HG03175 (cell line): ENCODE results near the gene MTA3.
"Not testable (repeated sequence)": the region's sequence is repeated elsewhere in the genome, so short reads cannot be mapped to it uniquely, and the experiment has no call there.

Experiments
- ATAC-seq: cut with Tn5 transposase; IDR thresholded peaks from one replicate; pipeline ENCODE4 v1.9.1; 2021; ENCODE audit warnings: mild to moderate bottlenecking, moderate library complexity; ENCODE audit not compliant: unreplicated experiment

MTA3 gene

DNA sequence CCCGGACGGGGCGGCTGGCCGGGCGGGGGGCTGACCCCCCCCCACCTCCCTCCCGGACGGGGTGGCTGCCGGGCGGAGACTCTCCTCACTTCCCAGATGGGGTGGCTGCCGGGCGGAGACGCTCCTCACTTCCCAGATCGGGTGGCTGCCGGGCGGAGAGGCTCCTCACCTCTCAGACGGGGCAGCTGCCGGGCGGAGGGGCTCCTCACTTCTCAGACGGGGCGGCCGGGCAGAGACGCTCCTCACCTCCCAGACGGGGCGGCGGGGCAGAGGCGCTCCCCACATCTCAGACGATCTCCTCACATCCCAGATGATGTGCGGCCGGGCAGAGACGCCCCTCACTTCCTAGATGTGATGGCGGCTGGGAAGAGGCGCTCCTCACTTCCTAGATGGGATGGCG lies 37.7 kb downstream of the MTA3 start:
- ATAC-seq, result not testable (repeated sequence)

DNA sequence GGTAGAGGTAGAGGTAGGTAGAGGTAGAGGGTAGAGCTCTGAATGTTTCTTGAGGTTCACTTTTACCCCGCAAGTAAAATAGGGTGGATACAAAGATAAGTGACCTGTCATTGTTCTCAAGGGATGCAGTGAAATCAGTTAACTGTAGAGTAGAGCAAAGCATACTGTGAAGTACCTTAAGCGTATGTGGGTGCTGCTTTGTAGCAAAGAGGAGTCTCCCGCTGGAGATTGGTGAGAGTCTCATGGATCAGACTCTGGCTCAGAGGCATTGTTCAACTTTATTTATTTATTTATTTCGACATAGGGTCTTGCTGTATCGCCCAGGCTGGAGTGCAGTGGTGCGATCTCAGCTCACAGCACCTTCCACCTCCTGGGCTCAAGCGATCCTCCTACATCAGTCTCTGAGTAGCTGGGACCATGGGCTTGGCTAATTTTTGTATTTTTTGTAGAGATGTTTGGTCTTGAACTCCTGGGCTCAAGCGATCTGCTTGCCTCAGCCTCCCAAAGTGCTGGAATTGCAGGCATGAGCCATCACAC lies 38.7 kb downstream of the MTA3 start:
- ATAC-seq, result no peak

DNA sequence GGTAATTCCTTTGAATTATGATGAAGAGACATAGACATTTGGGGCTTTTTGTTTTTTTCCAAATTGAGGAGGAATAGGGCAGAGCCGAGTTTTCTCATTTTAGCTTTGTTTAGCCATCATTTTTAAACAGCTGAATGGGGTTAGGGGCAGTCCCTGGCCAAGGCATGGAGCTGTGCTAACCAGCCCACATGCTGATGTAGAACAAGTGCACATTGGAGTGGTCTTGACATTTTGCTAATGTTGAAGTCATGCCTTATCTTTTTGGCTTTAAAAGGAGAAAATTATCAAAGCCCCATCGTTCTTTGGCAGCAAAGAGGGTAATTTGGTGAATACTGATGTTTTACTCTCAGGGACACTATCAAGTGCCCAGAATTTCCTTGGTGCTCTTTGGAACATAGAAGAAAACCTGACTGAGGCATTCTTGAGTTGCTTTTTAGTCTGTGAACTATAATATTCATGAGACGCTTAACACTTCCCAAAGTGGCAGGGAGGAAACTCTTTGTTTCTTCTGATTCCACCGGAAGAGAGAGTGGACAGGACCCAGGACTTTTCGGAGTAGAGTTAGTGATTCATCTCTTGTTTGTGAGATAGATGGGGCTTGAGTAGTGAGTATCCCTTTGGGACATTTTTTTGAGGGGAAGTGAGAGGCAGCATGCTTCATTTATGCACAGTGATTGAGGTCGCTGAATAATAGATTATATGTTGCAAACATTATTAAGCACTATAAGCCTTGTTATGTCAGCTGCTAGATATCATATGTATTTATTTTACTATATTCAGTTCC lies 45.0 kb downstream of the MTA3 start:
- no peak for ATAC-seq

DNA sequence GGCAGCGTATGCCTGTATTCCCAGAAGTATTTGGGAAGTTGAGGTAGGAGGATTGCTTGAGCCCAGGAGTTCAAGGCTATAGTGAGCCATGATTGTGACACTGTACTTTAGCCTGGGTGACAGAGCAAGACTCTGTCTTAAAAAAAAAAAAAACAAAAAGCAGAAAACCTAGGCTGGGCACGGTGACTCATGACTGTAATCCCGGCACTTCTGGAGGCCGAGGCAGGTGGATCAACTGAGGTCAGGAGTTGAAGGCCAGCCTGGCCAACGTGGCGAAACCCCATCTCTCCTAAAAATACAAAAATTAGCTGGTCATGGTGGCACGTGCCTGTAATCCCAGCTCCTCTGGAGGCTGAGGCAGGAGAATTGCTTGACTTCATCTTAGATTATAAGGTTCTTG lies 46.4 kb downstream of the MTA3 start:
- no peak for ATAC-seq

DNA sequence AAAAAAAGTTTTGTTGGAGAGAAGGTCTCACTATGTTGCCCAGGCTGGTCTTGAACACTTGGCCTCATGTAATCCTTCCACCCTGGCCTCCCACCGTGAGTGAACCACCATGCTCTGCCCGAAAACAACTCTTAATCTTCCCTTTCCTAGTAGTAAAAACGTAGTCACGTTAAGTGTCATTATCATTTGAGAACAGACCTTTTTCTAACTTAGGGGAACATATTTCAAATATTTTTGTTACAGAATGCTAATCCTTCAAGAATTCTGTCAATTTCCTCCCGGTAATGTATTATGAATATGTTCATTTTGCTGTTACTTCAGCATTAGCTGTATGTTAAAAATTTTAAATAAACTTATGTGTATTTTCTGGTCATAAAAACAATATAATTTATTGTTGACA lies 49.7 kb downstream of the MTA3 start:
- ATAC-seq, result no peak

DNA sequence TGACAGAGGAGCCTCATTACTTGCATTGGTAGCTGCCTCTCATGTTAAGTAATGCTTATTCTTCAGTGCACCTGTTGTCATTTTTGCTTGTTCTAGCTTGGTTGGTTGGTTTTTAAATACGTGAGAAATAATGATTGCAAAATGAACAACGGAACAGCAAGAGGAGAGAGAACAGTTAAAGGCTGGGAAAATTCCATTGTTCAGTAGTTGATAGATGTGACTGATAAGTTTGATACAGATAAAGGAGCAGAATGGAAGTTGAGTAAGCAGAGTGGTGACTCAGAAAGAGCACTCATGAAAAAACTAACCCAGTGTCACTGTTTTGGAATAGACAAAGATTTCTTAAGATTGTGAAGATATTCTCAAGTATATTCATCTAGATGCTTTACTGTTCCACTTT lies 50.5 kb downstream of the MTA3 start:
- no peak for ATAC-seq

DNA sequence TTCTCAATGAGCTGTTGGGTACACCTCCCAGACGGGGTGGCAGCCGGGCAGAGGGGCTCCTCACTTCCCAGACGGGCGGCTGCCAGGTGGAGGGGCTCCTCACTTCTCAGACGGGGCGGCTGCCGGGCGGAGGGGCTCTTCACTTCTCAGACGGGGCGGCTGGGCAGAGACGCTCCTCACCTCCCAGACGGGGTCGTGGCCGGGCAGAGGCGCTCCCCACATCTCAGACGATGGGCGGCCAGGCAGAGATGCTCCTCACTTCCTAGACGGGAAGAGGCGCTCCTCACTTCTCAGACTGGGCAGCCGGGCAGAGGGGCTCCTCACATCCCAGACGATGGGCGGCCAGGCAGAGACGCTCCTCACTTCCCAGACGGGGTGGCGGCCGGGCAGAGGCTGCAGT lies 53.2 kb downstream of the MTA3 start:
- not testable (repeated sequence) for ATAC-seq

DNA sequence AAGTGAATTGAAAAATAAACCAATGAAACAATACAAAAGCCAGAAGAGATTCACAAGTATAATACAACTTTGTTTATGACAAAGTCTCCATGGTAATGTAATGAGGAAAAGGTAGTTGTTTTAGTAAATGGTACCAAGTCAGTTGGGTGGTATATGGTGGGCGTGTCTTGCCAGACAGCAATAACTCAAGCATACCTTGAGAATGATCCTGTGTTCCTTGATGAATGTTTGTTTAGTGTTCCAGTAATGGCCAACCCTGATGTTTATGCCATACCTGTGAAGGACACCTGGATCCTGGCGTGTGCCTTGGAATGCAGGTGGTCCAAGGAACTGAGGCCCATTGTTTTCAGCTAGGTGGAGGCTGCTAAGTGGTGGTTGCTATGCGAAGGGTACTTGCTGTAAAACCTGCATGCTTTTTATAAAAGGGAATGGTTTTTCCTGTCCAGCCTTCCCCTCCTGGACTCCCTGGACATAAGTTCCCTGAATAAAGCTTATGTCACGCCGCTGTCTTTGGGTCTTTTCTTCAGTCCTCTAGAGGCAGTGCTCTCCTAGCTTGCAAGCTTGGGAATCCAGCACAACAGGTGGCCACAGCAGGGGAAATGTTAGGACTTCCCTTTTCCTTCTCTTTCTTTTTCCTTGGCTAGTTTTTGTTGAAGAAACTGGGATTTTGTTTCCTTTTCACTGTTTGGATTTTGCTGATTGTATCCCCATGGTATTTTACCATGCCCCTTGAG lies 54.7 kb downstream of the MTA3 start:
- no peak for ATAC-seq

DNA sequence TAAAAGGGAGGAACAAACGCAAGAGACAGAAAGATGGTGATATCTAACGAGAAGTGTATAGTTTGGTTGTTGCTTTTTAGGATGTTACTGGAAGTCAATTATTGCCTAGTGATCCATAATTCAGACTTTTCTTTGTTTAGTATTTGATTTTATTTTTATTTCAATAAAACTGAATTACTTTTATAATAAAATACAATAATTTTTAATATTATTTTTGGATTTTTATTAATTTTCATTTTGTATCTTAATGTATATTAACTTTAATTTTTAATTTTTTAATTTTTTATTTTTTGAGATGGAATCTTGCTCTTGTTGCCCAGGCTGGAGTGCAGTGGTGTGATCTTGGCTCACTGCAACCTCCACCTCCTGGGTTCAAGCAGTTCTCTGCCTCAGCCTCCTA lies 55.6 kb downstream of the MTA3 start:
- ATAC-seq, result no peak

DNA sequence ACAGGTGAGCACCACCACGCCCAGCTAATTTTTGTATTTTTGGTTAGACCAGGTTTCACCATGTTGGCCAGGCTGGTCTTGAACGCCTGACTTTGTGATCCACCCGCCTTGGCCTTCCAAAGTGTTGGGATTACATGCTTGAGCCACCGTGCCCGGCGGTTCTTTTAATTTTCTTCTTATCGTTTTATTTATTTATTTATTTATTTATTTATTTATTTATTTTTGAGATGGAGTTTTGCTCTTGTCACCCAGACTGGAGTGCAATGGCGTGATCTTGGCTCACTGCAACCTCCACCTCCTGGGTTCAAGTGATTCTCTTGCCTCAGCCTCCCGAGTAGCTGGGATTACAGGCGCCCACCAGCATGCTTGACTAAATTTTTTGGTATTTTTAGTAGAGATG lies 59.6 kb downstream of the MTA3 start:
- not testable (repeated sequence) for ATAC-seq

DNA sequence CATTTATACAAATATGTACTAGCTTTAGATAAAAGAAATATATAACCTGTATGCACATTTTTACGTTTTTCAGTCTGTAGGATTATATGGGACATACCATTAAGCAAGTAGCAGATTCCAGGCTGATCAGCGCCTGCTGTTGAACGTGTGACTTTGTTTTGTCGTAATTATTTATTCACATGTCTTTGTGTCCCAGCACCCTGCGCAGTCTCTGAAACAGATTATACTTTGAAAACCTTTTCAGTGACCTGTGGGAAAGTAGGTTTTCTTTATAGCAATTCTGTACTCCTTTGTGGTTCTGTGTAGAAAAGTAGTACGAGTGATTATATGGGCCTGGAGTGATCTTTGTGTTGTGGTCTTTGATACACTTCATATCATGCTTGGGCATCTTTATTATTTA lies 68.5 kb downstream of the MTA3 start:
- no peak for ATAC-seq

DNA sequence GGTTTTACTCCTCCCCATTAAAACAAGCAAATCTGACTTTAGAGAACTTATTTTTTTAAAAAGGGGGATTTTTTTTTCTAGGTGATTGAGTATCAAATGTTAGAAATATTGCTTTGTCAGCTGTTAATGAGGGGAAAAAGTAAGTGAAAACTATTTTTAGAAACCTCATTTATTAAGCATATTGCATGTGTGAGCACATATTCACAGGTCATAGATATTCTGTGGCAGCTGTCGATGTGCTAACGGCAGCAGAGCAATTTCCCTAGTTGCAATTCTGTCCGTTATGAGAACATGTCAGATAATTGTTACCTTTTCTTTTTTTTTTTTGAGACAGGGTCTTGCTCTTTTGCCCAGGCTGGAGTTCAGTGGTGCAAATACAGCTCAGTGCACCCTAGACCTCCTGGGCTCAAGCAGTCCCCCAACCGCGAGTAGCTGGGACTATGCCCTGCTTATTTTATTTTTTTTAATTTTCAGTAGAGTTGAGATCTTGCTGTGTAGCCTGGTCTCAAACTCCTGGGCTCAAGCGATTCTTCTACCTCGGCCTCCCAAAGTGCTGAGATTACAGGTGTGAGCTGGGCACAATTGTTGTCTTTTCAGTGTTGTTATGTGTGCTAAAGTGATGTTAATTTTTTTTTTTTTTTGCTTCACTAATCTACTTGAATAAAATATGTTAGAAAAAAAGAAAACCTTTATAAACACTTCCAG lies 69.8 kb downstream of the MTA3 start:
- no peak for ATAC-seq

DNA sequence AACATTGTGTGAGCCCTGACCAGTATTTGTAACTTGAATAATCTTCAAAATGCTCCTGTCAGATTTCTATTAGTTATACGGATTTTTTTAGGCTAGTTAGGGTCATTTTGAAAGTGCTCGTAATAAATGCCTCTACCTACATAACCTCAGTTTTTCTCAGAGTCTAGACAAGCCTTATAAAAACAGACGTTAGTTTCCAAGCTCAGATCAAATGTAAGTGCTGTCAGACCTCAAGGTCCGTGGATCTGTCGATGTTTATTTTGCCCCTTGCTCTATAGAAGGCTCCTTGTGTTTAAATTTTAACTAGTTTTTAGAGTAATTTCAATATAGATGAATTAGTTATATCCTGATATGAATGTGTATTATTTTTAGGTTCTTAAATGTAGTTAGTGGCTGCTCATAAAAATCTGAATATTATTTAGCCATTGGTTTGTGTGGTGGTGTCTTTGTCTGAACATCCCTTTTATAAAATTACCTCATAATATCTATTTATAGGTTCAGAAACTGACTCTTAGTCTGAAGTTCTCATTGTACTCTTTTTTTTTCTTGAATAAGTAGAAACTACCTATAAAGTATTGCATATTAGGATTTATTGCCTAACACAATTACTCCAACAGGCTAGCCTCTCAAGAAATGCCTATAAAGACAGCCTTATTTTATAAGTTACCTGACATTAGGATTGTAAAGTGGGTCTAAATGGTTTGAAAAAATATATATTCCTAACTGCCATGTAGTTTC lies 71.1 kb downstream of the MTA3 start:
- ATAC-seq, result no peak

DNA sequence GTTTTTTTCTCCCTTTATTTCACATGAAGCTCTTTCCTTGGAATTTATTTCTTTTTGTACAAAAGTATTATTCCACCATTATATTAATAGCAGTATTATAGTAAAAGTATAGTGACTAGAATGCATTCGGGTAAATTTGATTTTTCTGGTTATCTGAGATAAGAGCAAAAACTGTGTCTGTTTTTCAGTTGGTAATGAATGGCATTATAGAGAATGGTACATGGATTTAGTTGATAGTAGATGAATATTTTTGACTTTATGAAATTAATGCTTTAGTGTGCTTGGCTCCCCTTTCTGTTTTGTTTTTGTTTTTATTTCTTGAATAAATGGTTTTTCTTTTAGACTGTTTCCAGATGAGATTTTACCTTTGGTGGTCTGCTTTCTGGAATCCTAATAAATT lies 71.8 kb downstream of the MTA3 start:
- ATAC-seq, result no peak

DNA sequence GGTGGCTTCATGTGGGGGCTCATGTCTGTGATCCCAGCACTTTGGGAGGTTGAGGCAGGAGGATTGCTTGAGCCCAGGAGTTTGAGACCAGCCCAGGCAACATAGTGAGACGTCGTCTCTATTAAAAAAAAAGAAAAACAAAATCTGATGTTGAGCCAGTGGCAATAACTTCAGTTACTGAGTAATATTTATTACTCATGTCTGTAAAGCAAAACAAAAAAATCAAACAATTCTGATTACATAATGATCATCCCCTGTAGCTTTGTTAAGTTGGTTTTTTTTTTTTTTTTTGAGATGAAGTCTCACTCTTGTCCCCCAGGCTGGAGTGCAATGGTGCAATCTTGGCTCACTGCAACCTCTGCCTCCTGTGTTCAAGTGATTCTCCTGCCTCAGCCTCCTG lies 73.9 kb downstream of the MTA3 start:
- ATAC-seq, result not testable (repeated sequence)

DNA sequence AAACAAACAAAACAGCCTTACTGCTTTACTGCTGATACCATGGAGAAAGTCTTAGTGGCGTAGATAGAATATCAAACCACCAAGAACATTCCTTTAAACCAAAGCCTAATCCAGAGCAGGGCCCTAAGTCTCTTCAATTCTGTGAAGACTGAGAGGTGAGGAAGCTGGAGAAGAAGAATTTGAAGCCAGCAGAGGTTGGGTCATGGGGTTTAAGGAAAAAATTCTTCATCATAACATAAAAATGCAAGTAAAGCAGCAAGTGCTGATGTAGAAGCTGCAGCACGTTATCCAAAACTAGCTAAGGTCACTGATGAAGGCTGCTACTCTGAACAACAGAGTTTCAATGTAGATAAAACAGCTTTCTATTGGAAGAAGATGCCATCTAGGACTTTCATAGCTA lies 77.1 kb downstream of the MTA3 start:
- ATAC-seq, result no peak

DNA sequence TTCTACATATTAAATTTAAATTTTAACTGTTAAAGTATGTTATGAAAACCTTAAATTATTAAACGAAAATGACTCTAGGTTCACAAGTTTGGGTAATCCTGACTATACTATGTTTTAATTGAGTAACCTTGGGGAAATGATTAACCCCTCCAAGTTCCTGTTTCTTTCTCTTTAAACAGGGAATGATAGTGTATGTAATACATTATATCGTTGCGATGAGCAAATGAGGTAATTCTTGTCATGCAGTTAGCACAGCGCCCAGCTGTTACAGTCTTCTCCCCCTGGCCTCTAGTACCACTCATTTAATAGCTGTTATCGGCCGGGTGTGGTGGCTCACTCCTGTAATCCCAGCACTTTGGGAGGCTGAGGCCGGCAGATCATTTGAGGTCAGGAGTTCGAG lies 80.4 kb downstream of the MTA3 start:
- ATAC-seq, result no peak

DNA sequence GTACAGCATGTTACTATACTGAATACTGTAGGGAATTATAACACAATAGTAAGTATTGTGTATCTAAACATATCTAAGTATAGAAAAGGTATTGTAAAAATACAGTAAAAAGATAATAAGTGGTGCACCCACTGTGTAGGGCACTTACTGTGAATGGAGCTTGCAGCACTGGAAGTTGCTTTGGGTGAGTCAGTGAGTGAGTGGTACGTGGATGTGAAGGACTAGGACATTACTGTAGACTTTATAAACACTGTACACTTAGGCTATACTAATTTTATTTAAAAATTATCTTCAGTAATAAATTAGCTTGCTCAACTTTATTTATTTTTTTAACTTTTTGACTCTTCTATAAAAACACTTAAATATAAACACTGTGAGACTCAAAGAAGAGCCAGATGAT lies 82.6 kb downstream of the MTA3 start:
- no peak for ATAC-seq

DNA sequence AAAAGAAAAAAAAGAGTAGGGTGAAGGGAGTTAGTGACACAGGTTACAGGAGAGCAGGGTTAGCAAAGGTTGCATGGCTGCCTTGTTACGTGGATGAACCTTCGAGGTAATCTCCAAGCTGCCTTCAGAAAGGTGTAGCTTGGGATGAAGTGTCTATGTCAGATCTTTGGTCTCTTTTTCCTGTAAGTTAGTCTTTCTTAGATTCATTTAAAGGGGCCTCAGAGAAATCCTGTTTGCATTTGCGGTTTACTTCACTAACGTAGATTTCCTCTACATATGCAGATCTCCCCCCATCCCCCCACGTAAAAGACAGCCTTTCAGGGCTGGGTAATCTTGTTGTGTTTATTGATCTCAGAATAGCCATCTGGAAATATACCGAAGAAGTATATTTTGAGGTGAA lies 83.7 kb downstream of the MTA3 start:
- no peak for ATAC-seq

DNA sequence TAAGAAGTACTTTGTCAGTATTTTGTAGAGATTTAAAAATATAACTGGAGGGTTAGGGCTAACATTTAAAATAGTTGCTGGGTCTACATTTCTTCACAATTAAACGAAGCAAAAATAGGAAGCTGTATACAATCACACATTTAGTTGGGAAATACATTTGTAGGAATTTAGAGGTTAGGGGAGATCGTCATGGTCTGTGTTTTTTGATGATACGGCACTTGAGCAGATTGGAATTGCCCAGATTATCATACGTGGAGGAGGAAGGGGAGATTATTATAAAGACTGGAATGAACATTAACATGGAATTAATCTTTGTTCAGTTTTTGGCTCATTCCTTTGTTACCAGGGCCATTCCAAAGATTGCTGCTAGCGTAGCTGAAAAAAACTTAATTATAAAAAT lies 84.6 kb downstream of the MTA3 start:
- no peak for ATAC-seq

DNA sequence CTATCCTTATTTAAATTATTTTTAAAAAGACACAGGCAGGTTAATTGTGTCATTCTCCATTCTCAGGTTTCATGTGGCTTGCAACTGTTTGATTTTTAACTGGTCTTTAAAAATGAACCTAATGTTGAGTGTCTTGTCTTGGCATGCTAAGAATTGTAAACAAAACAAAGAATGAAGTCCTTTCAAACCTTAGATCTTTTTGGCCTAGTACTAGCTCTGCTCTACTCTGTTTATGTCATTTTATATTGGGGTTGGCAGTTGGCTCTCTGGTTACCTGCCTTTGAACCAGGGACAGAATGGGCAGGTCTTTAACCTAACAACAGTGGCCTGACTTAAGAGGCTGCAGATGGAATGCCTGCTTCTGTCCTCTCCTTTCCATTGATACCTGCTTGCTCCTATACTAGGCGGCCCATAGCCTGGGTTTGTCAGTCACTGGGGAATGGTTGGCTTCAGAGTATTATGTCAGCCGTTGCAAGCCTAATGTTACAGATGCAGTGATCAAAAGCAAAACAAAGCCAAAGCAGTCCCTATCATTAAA lies 85.5 kb downstream of the MTA3 start:
- ATAC-seq, result no peak
